Neural cell (in vitro differentiated cells): ENCODE results near the gene DNAJB11.

ENCODE experiments used
- EP300 ChIP-seq: fragments of 450-650 bp; conservative IDR thresholded peaks from 2 replicates; pipeline ENCODE4 v1.6.1; 2014; ENCODE audit warnings: antibody characterized with exemption, mild to moderate bottlenecking, moderate library complexity; ENCODE audit not compliant: poor library complexity, severe bottlenecking
- EZH2 ChIP-seq: fragments of 200-600, 300-800 bp; shearing (Covaris generic), sonication (generic); IDR thresholded peaks from 2 replicates; pipeline ENCODE4 v1.6.1; 2014; ENCODE audit warnings: antibody characterized with exemption, low read length, borderline replicate concordance, mild to moderate bottlenecking; ENCODE audit not compliant: insufficient read depth, poor library complexity, severe bottlenecking
- MXI1 ChIP-seq: fragments of 450-650 bp; conservative IDR thresholded peaks from 2 replicates; pipeline ENCODE4 v1.6.1; 2014; ENCODE audit warnings: antibody characterized with exemption, mild to moderate bottlenecking; ENCODE audit not compliant: poor library complexity, severe bottlenecking
- POLR2AphosphoS5 ChIP-seq: IDR thresholded peaks from 2 replicates; pipeline ENCODE4 v1.6.1; 2012
- RAD21 ChIP-seq: fragments of 450-650 bp; conservative IDR thresholded peaks from 2 replicates; pipeline ENCODE4 v1.6.1; 2014; ENCODE audit warnings: antibody characterized with exemption, mild to moderate bottlenecking, moderate library complexity
- SMC3 ChIP-seq: fragments of 450-650 bp; conservative IDR thresholded peaks from 2 replicates; pipeline ENCODE4 v1.6.1; 2014; ENCODE audit warnings: antibody characterized with exemption, mild to moderate bottlenecking, moderate library complexity; ENCODE audit not compliant: poor library complexity
- TAF1 ChIP-seq: IDR thresholded peaks from 2 replicates; pipeline ENCODE4 v1.6.1; 2012; ENCODE audit warnings: low read depth
- TF ChIP-seq, protein P1 (sequence below): fragments of 450-650 bp; IDR thresholded peaks from 2 replicates; pipeline ENCODE4 v1.5.1; 2014; ENCODE audit warnings: antibody characterized with exemption, mild to moderate bottlenecking, moderate library complexity; ENCODE audit not compliant: poor library complexity, severe bottlenecking
- TF ChIP-seq, protein P2 (sequence below): IDR thresholded peaks from 2 replicates; pipeline ENCODE4 v1.6.1; 2012; ENCODE audit warnings: borderline replicate concordance

DNA sequence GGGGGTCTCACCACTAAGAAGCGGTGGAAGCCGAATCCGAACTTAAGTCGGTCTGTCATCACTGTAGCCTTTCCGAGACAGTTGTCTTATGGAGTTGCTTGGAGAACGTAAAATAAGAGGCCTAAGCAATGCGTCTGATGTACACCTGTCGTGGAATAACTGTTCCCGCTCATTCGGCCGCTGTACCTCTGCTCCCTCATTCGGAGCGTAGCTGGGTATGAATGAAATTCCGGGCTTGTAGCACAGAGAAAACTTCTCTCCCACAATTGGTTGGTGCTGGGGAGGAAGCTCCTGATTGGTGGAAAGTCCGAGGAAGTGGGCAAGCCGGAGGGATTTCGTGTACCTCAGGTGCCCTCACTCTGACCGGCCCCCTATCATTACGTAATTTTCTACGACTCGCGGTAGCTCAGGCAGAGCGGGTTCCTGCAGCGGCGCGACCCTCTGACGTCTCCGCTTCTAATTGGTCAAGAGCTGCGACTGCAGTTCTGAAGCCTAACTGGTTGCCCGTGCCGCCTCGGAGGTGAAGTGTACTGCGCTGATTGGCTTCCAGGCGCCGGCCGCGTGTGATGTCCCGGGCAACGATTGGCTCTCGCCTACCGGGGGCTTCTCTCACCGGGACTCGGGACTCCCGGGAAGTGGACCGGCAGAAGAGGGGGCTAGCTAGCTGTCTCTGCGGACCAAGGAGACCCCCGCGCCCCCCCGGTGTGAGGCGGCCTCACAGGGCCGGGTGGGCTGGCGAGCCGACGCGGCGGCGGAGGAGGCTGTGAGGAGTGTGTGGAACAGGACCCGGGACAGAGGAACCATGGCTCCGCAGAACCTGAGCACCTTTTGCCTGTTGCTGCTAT, at the start of gene DNAJB11:
- TF ChIP-seq, protein P1, sequence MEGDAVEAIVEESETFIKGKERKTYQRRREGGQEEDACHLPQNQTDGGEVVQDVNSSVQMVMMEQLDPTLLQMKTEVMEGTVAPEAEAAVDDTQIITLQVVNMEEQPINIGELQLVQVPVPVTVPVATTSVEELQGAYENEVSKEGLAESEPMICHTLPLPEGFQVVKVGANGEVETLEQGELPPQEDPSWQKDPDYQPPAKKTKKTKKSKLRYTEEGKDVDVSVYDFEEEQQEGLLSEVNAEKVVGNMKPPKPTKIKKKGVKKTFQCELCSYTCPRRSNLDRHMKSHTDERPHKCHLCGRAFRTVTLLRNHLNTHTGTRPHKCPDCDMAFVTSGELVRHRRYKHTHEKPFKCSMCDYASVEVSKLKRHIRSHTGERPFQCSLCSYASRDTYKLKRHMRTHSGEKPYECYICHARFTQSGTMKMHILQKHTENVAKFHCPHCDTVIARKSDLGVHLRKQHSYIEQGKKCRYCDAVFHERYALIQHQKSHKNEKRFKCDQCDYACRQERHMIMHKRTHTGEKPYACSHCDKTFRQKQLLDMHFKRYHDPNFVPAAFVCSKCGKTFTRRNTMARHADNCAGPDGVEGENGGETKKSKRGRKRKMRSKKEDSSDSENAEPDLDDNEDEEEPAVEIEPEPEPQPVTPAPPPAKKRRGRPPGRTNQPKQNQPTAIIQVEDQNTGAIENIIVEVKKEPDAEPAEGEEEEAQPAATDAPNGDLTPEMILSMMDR: peak; percentile 38
- peak; percentile 92 for TF ChIP-seq POLR2AphosphoS5
- peak; percentile 70 for TF ChIP-seq EP300
- TF ChIP-seq TAF1: no peak
- TF ChIP-seq EZH2: no peak
- TF ChIP-seq, protein P2, sequence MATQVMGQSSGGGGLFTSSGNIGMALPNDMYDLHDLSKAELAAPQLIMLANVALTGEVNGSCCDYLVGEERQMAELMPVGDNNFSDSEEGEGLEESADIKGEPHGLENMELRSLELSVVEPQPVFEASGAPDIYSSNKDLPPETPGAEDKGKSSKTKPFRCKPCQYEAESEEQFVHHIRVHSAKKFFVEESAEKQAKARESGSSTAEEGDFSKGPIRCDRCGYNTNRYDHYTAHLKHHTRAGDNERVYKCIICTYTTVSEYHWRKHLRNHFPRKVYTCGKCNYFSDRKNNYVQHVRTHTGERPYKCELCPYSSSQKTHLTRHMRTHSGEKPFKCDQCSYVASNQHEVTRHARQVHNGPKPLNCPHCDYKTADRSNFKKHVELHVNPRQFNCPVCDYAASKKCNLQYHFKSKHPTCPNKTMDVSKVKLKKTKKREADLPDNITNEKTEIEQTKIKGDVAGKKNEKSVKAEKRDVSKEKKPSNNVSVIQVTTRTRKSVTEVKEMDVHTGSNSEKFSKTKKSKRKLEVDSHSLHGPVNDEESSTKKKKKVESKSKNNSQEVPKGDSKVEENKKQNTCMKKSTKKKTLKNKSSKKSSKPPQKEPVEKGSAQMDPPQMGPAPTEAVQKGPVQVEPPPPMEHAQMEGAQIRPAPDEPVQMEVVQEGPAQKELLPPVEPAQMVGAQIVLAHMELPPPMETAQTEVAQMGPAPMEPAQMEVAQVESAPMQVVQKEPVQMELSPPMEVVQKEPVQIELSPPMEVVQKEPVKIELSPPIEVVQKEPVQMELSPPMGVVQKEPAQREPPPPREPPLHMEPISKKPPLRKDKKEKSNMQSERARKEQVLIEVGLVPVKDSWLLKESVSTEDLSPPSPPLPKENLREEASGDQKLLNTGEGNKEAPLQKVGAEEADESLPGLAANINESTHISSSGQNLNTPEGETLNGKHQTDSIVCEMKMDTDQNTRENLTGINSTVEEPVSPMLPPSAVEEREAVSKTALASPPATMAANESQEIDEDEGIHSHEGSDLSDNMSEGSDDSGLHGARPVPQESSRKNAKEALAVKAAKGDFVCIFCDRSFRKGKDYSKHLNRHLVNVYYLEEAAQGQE: no peak
- TF ChIP-seq RAD21: peak; percentile 50
- peak; percentile 73 for TF ChIP-seq MXI1
- TF ChIP-seq SMC3: peak; percentile 49
